ENCODE results near the gene NKAIN1.

- TF ChIP-seq CTCF (IDR thresholded peaks at IDR 0.05; ENCODE audit: poor library complexity, severe bottlenecking) (no peak), TAF1 (IDR thresholded peaks at IDR 0.05; ENCODE audit: low read depth) (no peak), EZH2 (IDR thresholded peaks at IDR 0.05; ENCODE audit: borderline replicate concordance, insufficient read depth, low read length, poor library complexity, severe bottlenecking) (no peak), POLR2AphosphoS5 (IDR thresholded peaks at IDR 0.05) (no peak), REST (IDR thresholded peaks at IDR 0.05; ENCODE audit: borderline replicate concordance) (no peak), EP300 (conservative IDR thresholded peaks at IDR 0.05; ENCODE audit: poor library complexity, severe bottlenecking) (no peak)
Observed at GRCh38 chr1:31191281-31191680, 48.4 kb downstream of the NKAIN1 start.

All from neural cell (in vitro differentiated cells).